Mesothelial cell of epicardium (in vitro differentiated cells): Measurements from ENCODE around the gene CITED2. TPM values are rescaled to one million over a fixed set of nuclear protein-coding genes. Genes with fewer than 3 reads are reported as not detected.

Experiments
- DNase-seq, 2 experiments: peaks; one replicate each; pipeline ENCODE4 v3.0.0; 2021; ENCODE audit warnings: low spot score in 2 of 2; ENCODE audit not compliant: unreplicated experiment in 2 of 2
- H3K27ac Mint-ChIP-seq: 2 replicates; pipeline ENCODE4 v1.8.0; 2021; ENCODE audit warnings: mixed read lengths
- H3K27me3 Mint-ChIP-seq: 2 replicates; pipeline ENCODE4 v1.8.0; 2021; ENCODE audit warnings: low read depth, mixed read lengths
- H3K36me3 Mint-ChIP-seq: 2 replicates; pipeline ENCODE4 v1.8.0; 2021; ENCODE audit warnings: mixed read lengths
- H3K4me1 Mint-ChIP-seq: 2 replicates; pipeline ENCODE4 v1.8.0; 2021; ENCODE audit warnings: mixed read lengths
- H3K4me3 Mint-ChIP-seq: 2 replicates; pipeline ENCODE4 v1.8.0; 2021; ENCODE audit warnings: mild to moderate bottlenecking, moderate library complexity, mixed read lengths
- H3K9me3 Mint-ChIP-seq: 2 replicates; pipeline ENCODE4 v1.8.0; 2021; ENCODE audit warnings: mixed read lengths
- CTCF ChIP-seq: fragments of 200-600 bp; sonication (generic); IDR thresholded peaks from one replicate; pipeline ENCODE4 v1.5.0; 2021; ENCODE audit warnings: antibody characterized with exemption; ENCODE audit not compliant: unreplicated experiment
- total RNA-seq: library from RNA; stranded (reverse); gene quantifications from 3 replicates; pipeline ENCODE4 v1.2.1, GENCODE V29; 2021

Gene CITED2
- total RNA-seq, 1 donor from 2014 or later = 85.0 TPM

- Mint-ChIP-seq H3K4me3 (no peak overlapping the region), H3K4me1 (peaks cover 20% of the 10 kb centered on the region), H3K36me3 (peaks cover 4% of the 10 kb centered on the region), H3K27ac (no peak overlapping the region), H3K9me3 (peaks cover 12% of the 10 kb centered on the region), H3K27me3 (no peaks in the 10 kb centered on the region)
- no peak for DNase-seq
- no peak for TF ChIP-seq CTCF
Measured at GRCh38 chr6:139337001-139337400, 37.4 kb downstream of the CITED2 start.

- peak overlapping the region; percentile 63 for H3K27ac Mint-ChIP-seq
- H3K9me3 Mint-ChIP-seq = peaks cover 12% of the 10 kb centered on the region
- no peaks in the 10 kb centered on the region for H3K27me3 Mint-ChIP-seq
- H3K36me3 Mint-ChIP-seq = peaks cover 4% of the 10 kb centered on the region
- TF ChIP-seq CTCF = no peak
- H3K4me1 Mint-ChIP-seq = peaks cover 20% of the 10 kb centered on the region
- H3K4me3 Mint-ChIP-seq = no peak overlapping the region
- DNase-seq = no peak
Measured at GRCh38 chr6:139336488-139336887, 38.0 kb downstream of the CITED2 start.

- no peak for TF ChIP-seq CTCF
- no peaks in the 10 kb centered on the region for H3K27me3 Mint-ChIP-seq
- no peaks in the 10 kb centered on the region for H3K36me3 Mint-ChIP-seq
- no peak overlapping the region for H3K4me3 Mint-ChIP-seq
- peaks cover 28% of the 10 kb centered on the region for H3K4me1 Mint-ChIP-seq
- H3K9me3 Mint-ChIP-seq = peaks cover 6% of the 10 kb centered on the region
- H3K27ac Mint-ChIP-seq = no peak overlapping the region
- DNase-seq = no peak
Measured at GRCh38 chr6:139335447-139336210, 38.8 kb downstream of the CITED2 start.

GRCh38 chr6:139334806-139335446 is 39.5 kb downstream of the CITED2 start:
- Mint-ChIP-seq H3K4me1 (peaks cover 34% of the 10 kb centered on the region), H3K36me3 (no peaks in the 10 kb centered on the region), H3K27me3 (no peaks in the 10 kb centered on the region), H3K9me3 (peaks cover 3% of the 10 kb centered on the region), H3K27ac (no peak overlapping the region), H3K4me3 (no peak overlapping the region)
- no peak for DNase-seq
- no peak for TF ChIP-seq CTCF

GRCh38 chr6:139330826-139331500 is 43.5 kb downstream of the CITED2 start:
- no peak overlapping the region for H3K4me3 Mint-ChIP-seq
- peak overlapping the region; percentile 33 for H3K27ac Mint-ChIP-seq
- no peaks in the 10 kb centered on the region for H3K27me3 Mint-ChIP-seq
- no peaks in the 10 kb centered on the region for H3K36me3 Mint-ChIP-seq
- DNase-seq = no peak
- peaks cover 34% of the 10 kb centered on the region for H3K4me1 Mint-ChIP-seq
- peaks cover 11% of the 10 kb centered on the region for H3K9me3 Mint-ChIP-seq
- no peak for TF ChIP-seq CTCF
